GM12878 (cell line): ENCODE measurements around the gene ADGRD1. TPM values are rescaled to one million over a fixed set of nuclear protein-coding genes. Genes with fewer than 3 reads are reported as not detected.

ENCODE experiments used
- ATAC-seq: fragments of 200-7000 bp; cut with Tn5 transposase; 3 replicates; pipeline ENCODE4 v1.9.1; 2020; ENCODE audit warnings: mild to moderate bottlenecking, moderate library complexity
- BruUV-seq: library from RNA; stranded (reverse); fragments of 400-500 nt; replicated peaks from 2 replicates; lab custom pipeline; 2021; lab: Mats Ljungman, UMichigan
- CTCF ChIA-PET: fragments of 300-600 bp; sonication (Branson Sonifier 250); formaldehyde crosslinking; extraction: SDS; loops from one replicate; lab custom pipeline; 2021; ENCODE audit warnings: inconsistent platforms; lab: Yijun Ruan, JAX
- POLR2A ChIA-PET: fragments of 350-600 bp; formaldehyde crosslinking; extraction: SDS; loops from one replicate; lab custom pipeline; 2021; ENCODE audit warnings: inconsistent platforms; lab: Charles Lee
- RAD21 ChIA-PET: fragments of 300-600 bp; sonication (Branson Sonifier 250); formaldehyde crosslinking; loops from one replicate; lab custom pipeline; 2023; ENCODE audit warnings: antibody characterized with exemption; ENCODE audit not compliant: unreplicated experiment; lab: Charles Lee
- SMC1A ChIA-PET: fragments of 300-600 bp; sonication (Branson Sonifier 250); formaldehyde crosslinking; loops from one replicate; lab custom pipeline; 2023; ENCODE audit not compliant: unreplicated experiment, uncharacterized antibody; lab: Charles Lee
- DNase-seq: peaks from one replicate; pipeline ENCODE4 v3.0.0-alpha.2; 2011; ENCODE audit warnings: low read depth, low spot score
- FAIRE-seq: peaks from 3 replicates; lab custom pipeline; 2011; peaks lifted over from hg19 to GRCh38; lab: Jason Lieb, UNC
- H2AFZ ChIP-seq: 2 replicates; pipeline ENCODE4 v1.6.0; 2011; ENCODE audit warnings: low read depth, low read length, control low read depth; ENCODE audit not compliant: control insufficient read depth
- H3K27ac ChIP-seq: 2 replicates; pipeline ENCODE4 v1.5.1; 2011; ENCODE audit warnings: control low read depth; ENCODE audit not compliant: control insufficient read depth, insufficient read depth
- H3K27me3 ChIP-seq, 2 experiments: replicated peaks in 1 of 2; 2 replicates each; pipeline versions ENCODE4 v1.6.0 to v1.6.1; 2011; ENCODE audit warnings: low read length in 1 of 2; ENCODE audit not compliant: control insufficient read depth in 2 of 2, insufficient read depth in 2 of 2
- H3K36me3 ChIP-seq, 2 experiments: 2 replicates each; pipeline ENCODE4 v1.5.1; 2011; ENCODE audit warnings: low read length in 1 of 2; ENCODE audit not compliant: control insufficient read depth in 2 of 2, insufficient read depth in 2 of 2
- H3K4me1 ChIP-seq: 2 replicates; pipeline ENCODE4 v1.6.1; 2011; ENCODE audit warnings: mild to moderate bottlenecking, low read length, moderate library complexity, mixed read lengths; ENCODE audit not compliant: control insufficient read depth, insufficient read depth
- H3K4me2 ChIP-seq: 2 replicates; pipeline ENCODE4 v1.6.0; 2011; ENCODE audit warnings: control low read depth; ENCODE audit not compliant: control insufficient read depth, insufficient read depth
- H3K4me3 ChIP-seq: fragments of 200-600 bp; sonication (generic); 2 replicates; pipeline ENCODE4 v1.5.1; 2016
- H3K79me2 ChIP-seq: 2 replicates; pipeline ENCODE4 v1.6.0; 2011; ENCODE audit warnings: low read length; ENCODE audit not compliant: control insufficient read depth, insufficient read depth
- H3K9ac ChIP-seq: 2 replicates; pipeline ENCODE4 v1.8.0; 2011; ENCODE audit warnings: low read length, control low read depth, mixed read lengths; ENCODE audit not compliant: control insufficient read depth, insufficient read depth
- H3K9me3 ChIP-seq: replicated peaks from 3 replicates; pipeline ENCODE4 v1.5.1; 2011; ENCODE audit warnings: mild to moderate bottlenecking, low read length; ENCODE audit not compliant: control insufficient read depth, insufficient read depth
- H4K20me1 ChIP-seq: 2 replicates; pipeline ENCODE4 v1.6.0; 2011; ENCODE audit not compliant: control insufficient read depth, insufficient read depth
- ASH2L ChIP-seq: fragments of 300-600, 200-600 bp; sonication (generic); IDR thresholded peaks from 2 replicates; pipeline ENCODE4 v1.6.1; 2017; ENCODE audit warnings: low read depth, mild to moderate bottlenecking, borderline replicate concordance
- GABPA ChIP-seq: IDR thresholded peaks from 2 replicates; pipeline ENCODE4 v1.6.1; 2014; ENCODE audit warnings: antibody characterized with exemption, low read depth, mild to moderate bottlenecking, inconsistent platforms
- KAT2A ChIP-seq: conservative IDR thresholded peaks from 2 replicates; pipeline ENCODE4 v1.6.1; 2011; ENCODE audit warnings: low read depth, low read length; ENCODE audit not compliant: control insufficient read depth
- NFYB ChIP-seq: IDR thresholded peaks from 2 replicates; pipeline ENCODE4 v1.6.1; 2011; ENCODE audit warnings: low read depth, mild to moderate bottlenecking, low read length, improper control_type of control experiment, moderate library complexity; ENCODE audit not compliant: insufficient read depth
- NR2C1 ChIP-seq: fragments of 450-650 bp; IDR thresholded peaks from 2 replicates; pipeline ENCODE4 v1.6.1; 2017; ENCODE audit warnings: antibody characterized with exemption, mild to moderate bottlenecking, moderate library complexity
- SIN3A ChIP-seq: IDR thresholded peaks from 2 replicates; pipeline ENCODE4 v1.6.1; 2012; ENCODE audit warnings: low read depth, low read length, improper control_type of control experiment
- SIX5 ChIP-seq: IDR thresholded peaks from 2 replicates; pipeline ENCODE4 v1.6.1; 2011; ENCODE audit warnings: mild to moderate bottlenecking, low read depth, low read length, moderate library complexity; ENCODE audit not compliant: severe bottlenecking
- TCF3 ChIP-seq: IDR thresholded peaks from 2 replicates; pipeline ENCODE4 v1.6.1; 2012; ENCODE audit warnings: low read depth, mild to moderate bottlenecking, low read length, borderline replicate concordance; ENCODE audit not compliant: insufficient read depth
- WRNIP1 ChIP-seq: IDR thresholded peaks from 2 replicates; pipeline ENCODE4 v1.6.1; 2011; ENCODE audit warnings: low read depth, low read length, improper control_type of control experiment, borderline replicate concordance
- WGBS: methylation state at CpG from one replicate; pipeline ENCODE4 v1.1.6; 2016; ENCODE audit warnings: low lambda C conversion rate; ENCODE audit not compliant: insufficient replicate concordance, insufficient coverage; ENCODE audit errors: missing lambda C conversion rate; 5-methylcytosine and 5-hydroxymethylcytosine counted together
- in situ Hi-C: fragments of 300-500 bp; cut with MboI; formaldehyde crosslinking; loops from 9 replicates; pipeline ENCODE4 v1.14.3; 2018; ENCODE audit warnings: mixed read lengths
- intact Hi-C: fragments of 100-400 bp; cut with micrococcal nuclease; formaldehyde crosslinking; loops from one replicate; pipeline ENCODE4 v1.14.2; 2022; ENCODE audit not compliant: unreplicated experiment
- polyA plus RNA-seq, 11 experiments: library from polyadenylated mRNA; depleted of rRNA in 4 of 11; unstranded in 6 of 11; stranded (reverse) in 5 of 11; fragments of >200 nt; fragmentation: Nextera tagmentation in 4 of 11; fragmentation: Illumina TruSeq in 1 of 11; extraction: Ambion mirVana in 4 of 11; extraction: Trizol in 1 of 11; gene quantifications; 1 replicate in 1 of 11; 2 replicates in 10 of 11; pipeline versions ENCODE4 v1.2.1 to v1.2.3, GENCODE V29; 2011 to 2016; ENCODE audit warnings: inconsistent platforms in 2 of 11, missing spikeins in 2 of 11, low read depth in 1 of 11
- total RNA-seq, 4 experiments: library from RNA; depleted of rRNA in 3 of 4; stranded (reverse); fragments of >200 nt in 3 of 4; fragmentation: Illumina TruSeq in 1 of 4; extraction: Trizol in 1 of 4; gene quantifications; 2 replicates each; pipeline versions ENCODE4 v1.2.1 to v1.2.3, GENCODE V29; 2013 to 2021
- TF ChIP-seq, protein P1 (sequence below): fragments of 450-650 bp; IDR thresholded peaks from 2 replicates; pipeline ENCODE4 v1.6.1; 2016; ENCODE audit warnings: mild to moderate bottlenecking, moderate library complexity, borderline replicate concordance

The ADGRD1 gene
- total and polyA plus RNA-seq, 10 of the 15 experiments (the other 5 are each of a cell fraction or from before 2014, with no cell fraction given): 0.15 to 12.7 (median 1.2) TPM

GRCh38 chr12:131117438-131118245 lies 163.9 kb downstream of the ADGRD1 start:
- ATAC-seq: no peak
- SMC1A ChIA-PET: interaction anchor here (1.1 to 6.1 kb wide), 2 partner anchors 9 to 13 kb away, joined by 3 to 37 read pairs; no protein-coding TSS in a partner anchor
- in situ Hi-C loops: no loop called here

DNA sequence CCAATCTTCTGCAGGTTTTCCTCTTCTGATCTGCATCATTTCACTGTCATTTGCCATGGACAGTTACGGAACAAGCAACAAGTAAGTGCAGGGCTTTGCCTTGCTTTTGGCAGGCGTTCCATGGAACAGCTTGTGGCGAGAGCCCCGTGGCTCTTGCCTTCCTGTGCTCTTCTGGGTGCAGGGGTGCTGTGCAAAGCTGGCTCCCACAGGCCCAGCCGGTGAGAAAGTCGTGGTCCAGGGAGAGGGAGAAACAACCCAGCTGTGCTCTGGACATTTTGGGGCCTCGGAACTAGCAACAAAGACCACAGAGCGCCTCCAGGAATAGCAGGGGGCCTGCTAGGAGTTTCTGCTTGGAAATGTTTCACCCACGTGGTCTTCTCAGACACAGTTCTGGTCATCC lies 164.7 kb downstream of the ADGRD1 start:
- no peak for TF ChIP-seq ASH2L
- no peak for TF ChIP-seq KAT2A
- no peak for TF ChIP-seq NR2C1
- TF ChIP-seq, protein P1, sequence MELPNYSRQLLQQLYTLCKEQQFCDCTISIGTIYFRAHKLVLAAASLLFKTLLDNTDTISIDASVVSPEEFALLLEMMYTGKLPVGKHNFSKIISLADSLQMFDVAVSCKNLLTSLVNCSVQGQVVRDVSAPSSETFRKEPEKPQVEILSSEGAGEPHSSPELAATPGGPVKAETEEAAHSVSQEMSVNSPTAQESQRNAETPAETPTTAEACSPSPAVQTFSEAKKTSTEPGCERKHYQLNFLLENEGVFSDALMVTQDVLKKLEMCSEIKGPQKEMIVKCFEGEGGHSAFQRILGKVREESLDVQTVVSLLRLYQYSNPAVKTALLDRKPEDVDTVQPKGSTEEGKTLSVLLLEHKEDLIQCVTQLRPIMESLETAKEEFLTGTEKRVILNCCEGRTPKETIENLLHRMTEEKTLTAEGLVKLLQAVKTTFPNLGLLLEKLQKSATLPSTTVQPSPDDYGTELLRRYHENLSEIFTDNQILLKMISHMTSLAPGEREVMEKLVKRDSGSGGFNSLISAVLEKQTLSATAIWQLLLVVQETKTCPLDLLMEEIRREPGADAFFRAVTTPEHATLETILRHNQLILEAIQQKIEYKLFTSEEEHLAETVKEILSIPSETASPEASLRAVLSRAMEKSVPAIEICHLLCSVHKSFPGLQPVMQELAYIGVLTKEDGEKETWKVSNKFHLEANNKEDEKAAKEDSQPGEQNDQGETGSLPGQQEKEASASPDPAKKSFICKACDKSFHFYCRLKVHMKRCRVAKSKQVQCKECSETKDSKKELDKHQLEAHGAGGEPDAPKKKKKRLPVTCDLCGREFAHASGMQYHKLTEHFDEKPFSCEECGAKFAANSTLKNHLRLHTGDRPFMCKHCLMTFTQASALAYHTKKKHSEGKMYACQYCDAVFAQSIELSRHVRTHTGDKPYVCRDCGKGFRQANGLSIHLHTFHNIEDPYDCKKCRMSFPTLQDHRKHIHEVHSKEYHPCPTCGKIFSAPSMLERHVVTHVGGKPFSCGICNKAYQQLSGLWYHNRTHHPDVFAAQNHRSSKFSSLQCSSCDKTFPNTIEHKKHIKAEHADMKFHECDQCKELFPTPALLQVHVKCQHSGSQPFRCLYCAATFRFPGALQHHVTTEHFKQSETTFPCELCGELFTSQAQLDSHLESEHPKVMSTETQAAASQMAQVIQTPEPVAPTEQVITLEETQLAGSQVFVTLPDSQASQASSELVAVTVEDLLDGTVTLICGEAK: no peak
- TF ChIP-seq SIX5: no peak
- TF ChIP-seq GABPA: no peak
- no peak for TF ChIP-seq TCF3
- no peak for TF ChIP-seq SIN3A
- Histone ChIP-seq H3K9me3 (no peaks in the 10 kb centered on the region), H2AFZ (no peak overlapping the region), H3K9ac (no peak overlapping the region), H3K4me1 (no peaks in the 10 kb centered on the region), H3K79me2 (no peaks in the 10 kb centered on the region), H3K4me2 (no peak overlapping the region), H3K27me3 (no peaks in the 10 kb centered on the region), H3K36me3 (no peaks in the 10 kb centered on the region), H3K27ac (no peak overlapping the region), H3K4me3 (no peak overlapping the region), H4K20me1 (no peaks in the 10 kb centered on the region)
- ATAC-seq (no peak), DNase-seq (no peak), FAIRE-seq (no peak)
- ChIA-PET SMC1A (interaction anchor here (1.1 to 2.7 kb wide), 2 partner anchors 8 to 14 kb away, joined by 3 to 10 read pairs; no protein-coding TSS in a partner anchor), CTCF (interaction anchor here (0.9 to 7.7 kb wide), 5 partner anchors 9 to 34 kb away, joined by 3 to 80 read pairs (median 4); no protein-coding TSS in a partner anchor), POLR2A (no interaction called here), RAD21 (interaction anchor here (1.1 kb wide), 1 partner anchor 14 kb away, joined by 3 read pairs; no protein-coding TSS in a partner anchor)
- in situ Hi-C loops: no loop called here
- 35% methylated on average over 9 of the region's 9 CpGs for whole genome bisulfite sequencing
- no TSS peak for BruUV-seq
- intact Hi-C loops: no loop called here

More at GRCh38 chr12:131117438-131118245, 163.9 kb downstream of the ADGRD1 start:
- no peak overlapping the region for H3K4me2 ChIP-seq
- no peaks in the 10 kb centered on the region for H3K36me3 ChIP-seq
- CTCF ChIA-PET: interaction anchor here (0.8 to 7.7 kb wide), 4 partner anchors 10 to 64 kb away, joined by 3 to 80 read pairs (median 12); no protein-coding TSS in a partner anchor
- TF ChIP-seq WRNIP1: no peak
- 0 out of 2 replicates have a peak, but pooled peaks have one; percentile 32 for TF ChIP-seq NFYB
- TF ChIP-seq, all 136 proteins: peak for 1
- H3K27me3 ChIP-seq: no peaks in the 10 kb centered on the region
- no TSS peak for BruUV-seq
- 69% methylated on average over 7 of the region's 7 CpGs for WGBS
- no peak overlapping the region for H3K9ac ChIP-seq
- intact Hi-C loops: no loop called here
- no peaks in the 10 kb centered on the region for H3K79me2 ChIP-seq
- H3K4me1 ChIP-seq: no peaks in the 10 kb centered on the region
- no peaks in the 10 kb centered on the region for H4K20me1 ChIP-seq
- POLR2A ChIA-PET: no interaction called here
- RAD21 ChIA-PET: interaction anchor here (1.3 to 1.5 kb wide), 3 partner anchors 13 to 16 kb away, joined by 3 to 8 read pairs (median 5); no protein-coding TSS in a partner anchor
- no peak overlapping the region for H2AFZ ChIP-seq
- H3K4me3 ChIP-seq: no peak overlapping the region
- DNase-seq: no peak
- no peak for FAIRE-seq
- H3K27ac ChIP-seq: no peak overlapping the region
- H3K9me3 ChIP-seq: no peaks in the 10 kb centered on the region
